Pancreas (tissue), 10 donors: ENCODE data around the gene SLC43A1. TPM values are rescaled to one million over a fixed set of nuclear protein-coding genes. Genes with fewer than 3 reads are reported as not detected.

Experiments used
- ATAC-seq, 4 donors: fragments of 200-7000 bp; cut with Tn5 transposase; one replicate each; pipeline versions ENCODE4 v1.8.0 to v1.9.1; 2020; ENCODE audit warnings: mild to moderate bottlenecking in 4 of 4, moderate library complexity in 4 of 4
- DNase-seq, 6 donors: peaks; one replicate each; pipeline ENCODE4 v3.0.0-alpha.2; 2020
- FAIRE-seq: peaks from 2 replicates; lab custom pipeline; 2012; peaks lifted over from hg19 to GRCh38; lab: Jason Lieb, UNC
- H3K27ac ChIP-seq, 4 donors: fragments of 200-600 bp; sonication (generic); 1 replicate in 3 of 4; 2 replicates in 1 of 4; pipeline versions ENCODE4 v1.5.0 to v1.8.0; 2020
- H3K27me3 ChIP-seq, 4 donors: fragments of 200-600 bp; one replicate each; pipeline ENCODE4 v1.8.0; 2021
- H3K36me3 ChIP-seq, 3 donors: fragments of 200-600 bp; sonication (generic) in 1 of 3; one replicate each; pipeline versions ENCODE4 v1.5.0 to v1.8.0; 2020 to 2021
- H3K4me1 ChIP-seq, 3 donors: fragments of 200-600 bp; one replicate each; pipeline ENCODE4 v1.8.0; 2021
- H3K4me3 ChIP-seq, 4 donors: fragments of 200-600 bp; sonication (generic) in 2 of 4; one replicate each; pipeline versions ENCODE4 v1.5.0 to v1.8.0; 2020 to 2021
- H3K9me3 ChIP-seq, 4 donors: fragments of 200-600 bp; one replicate each; pipeline ENCODE4 v1.8.0; 2021
- CTCF ChIP-seq, 4 donors: fragments of 200-600 bp; sonication (generic) in 3 of 4; IDR thresholded peaks; one replicate each; pipeline versions ENCODE4 v1.5.0 to v1.8.0; 2021; ENCODE audit warnings: antibody characterized with exemption in 4 of 4
- WGBS, 2 donors: extraction: QIAGEN DNeasy Blood & Tissue Kit; methylation state at CpG; one replicate each; pipeline ENCODE4 v1.1.7; 2013; 5-methylcytosine and 5-hydroxymethylcytosine counted together
- intact Hi-C, 3 donors: fragments of 100-400 bp; cut with DNase I; formaldehyde crosslinking; loops; one replicate each; pipeline versions ENCODE4 v1.11.1 to v1.14.2; 2022
- polyA plus RNA-seq, 2 donors: library from polyadenylated mRNA; stranded (reverse); fragments of 200-250 nt; gene quantifications; one replicate each; pipeline ENCODE4 v1.2.3, GENCODE V29; 2013
- total RNA-seq, 6 donors: library from RNA; stranded (reverse); fragmentation: NEBNext Ultra II Directional in 4 of 6; extraction: Animal tissue kit (Norgen Biotek cat#: 25700) in 4 of 6; gene quantifications; one replicate each; pipeline versions ENCODE4 v1.2.1 to v1.2.4, GENCODE V29; 2021 to 2023
- donor health status: healthy with polysubstance abuse.
- donor health status: DM: no; HTN: no; CAD: no; lungs with moderate emphysema.
- donor health status: DM: no; HTN: no; CAD: no.
- donor health status: control.
- donor health status: control.
- donor health status: Bipolar disorder and iron deficiency.
- donor health status: DM: yes; HTN: yes; CAD: no.
- donor health status: DM: no; HTN: no; CAD: no.
- donor health status: DM: no; HTN: no; CAD: no.
- donor health status: DM: yes; HTN: yes; CAD: no.

SLC43A1 gene
- total and polyA plus RNA-seq, 8 donors = 78.3 to 280 (median 122) TPM

- H3K4me1 ChIP-seq = no peaks in the 10 kb centered on the region
- intact Hi-C loops = loop anchor here in 1 of 3 donors (10.0 kb wide), 1 partner anchor 47 kb away; the partner anchor contains the start of gene SLC43A1
- no peak overlapping the region for H3K4me3 ChIP-seq
- no peak overlapping the region for H3K27ac ChIP-seq
- ATAC-seq (no peak), DNase-seq (no peak), FAIRE-seq (no peak)
- WGBS, 2 donors = 88 to 96% methylated on average over 4 of the region's 4 CpGs
- H3K36me3 ChIP-seq = no peaks in the 10 kb centered on the region
- TF ChIP-seq CTCF (IDR thresholded peaks at IDR 0.05) = no peak
- H3K27me3 ChIP-seq = no peaks in the 10 kb centered on the region
- no peaks in the 10 kb centered on the region for H3K9me3 ChIP-seq
Observed at GRCh38 chr11:57468276-57468675, 47.2 kb downstream of the SLC43A1 start.

GRCh38 chr11:57467508-57468157 lies 47.9 kb downstream of the SLC43A1 start:
- no peaks in the 10 kb centered on the region for H3K36me3 ChIP-seq
- TF ChIP-seq CTCF (IDR thresholded peaks at IDR 0.05) = no peak
- DNase-seq = no peak
- 89 to 92% methylated on average over 23 of the region's 23 CpGs for WGBS, 2 donors
- H3K4me3 ChIP-seq = no peak overlapping the region
- no peak for ATAC-seq
- intact Hi-C loops = loop anchor here in 1 of 3 donors (10.0 kb wide), 1 partner anchor 47 kb away; the partner anchor contains the start of gene SLC43A1
- no peaks in the 10 kb centered on the region for H3K27me3 ChIP-seq
- H3K4me1 ChIP-seq = no peaks in the 10 kb centered on the region
- no peak overlapping the region for H3K27ac ChIP-seq
- no peaks in the 10 kb centered on the region for H3K9me3 ChIP-seq
- FAIRE-seq = no peak

GRCh38 chr11:57466680-57467079 lies 48.8 kb downstream of the SLC43A1 start:
- no peak for DNase-seq
- no peak for TF ChIP-seq CTCF (IDR thresholded peaks at IDR 0.05)
- no peak for FAIRE-seq
- H3K9me3 ChIP-seq = no peaks in the 10 kb centered on the region
- H3K36me3 ChIP-seq = no peaks in the 10 kb centered on the region
- WGBS, 2 donors = 38 to 48% methylated on average over 4 of the region's 4 CpGs
- no peaks in the 10 kb centered on the region for H3K4me1 ChIP-seq
- no peaks in the 10 kb centered on the region for H3K27me3 ChIP-seq
- intact Hi-C loops = loop anchor here in 1 of 3 donors (10.0 kb wide), 1 partner anchor 48 kb away; the partner anchor contains the start of gene SLC43A1
- H3K4me3 ChIP-seq = no peak overlapping the region
- no peak for ATAC-seq
- no peak overlapping the region for H3K27ac ChIP-seq

GRCh38 chr11:57464539-57465181 lies 50.8 kb downstream of the SLC43A1 start:
- H3K36me3 ChIP-seq = no peaks in the 10 kb centered on the region
- H3K9me3 ChIP-seq = no peaks in the 10 kb centered on the region
- H3K27me3 ChIP-seq = no peaks in the 10 kb centered on the region
- ATAC-seq = no peak
- TF ChIP-seq CTCF (IDR thresholded peaks at IDR 0.05) = no peak
- DNase-seq = no peak
- H3K27ac ChIP-seq = no peak overlapping the region
- intact Hi-C loops = loop anchor here in 1 of 3 donors (10.0 kb wide), 1 partner anchor 50 kb away; the partner anchor contains the start of gene SLC43A1
- H3K4me3 ChIP-seq = no peak overlapping the region
- FAIRE-seq = no peak
- WGBS, 2 donors = 75 to 76% methylated on average over 30 of the region's 30 CpGs
- peaks cover 0 to 9% (median 4%) of the 10 kb centered on the region in 3 donors for H3K4me1 ChIP-seq
